Muscle of arm (tissue), 12 donors: ENCODE results near the gene MAN2A2. TPM values are rescaled to one million over a fixed set of nuclear protein-coding genes. Genes with fewer than 3 reads are reported as not detected.
A peak's percentile ranks its signal among the peaks of the same experiment; 100 is the strongest.
"Not testable (repeated sequence)": the region's sequence is repeated elsewhere in the genome, so short reads cannot be mapped to it uniquely, and the experiment has no call there.

Experiments used
- DNase-seq: peaks from one replicate; pipeline ENCODE4 v3.0.0-alpha.2; 2013
- polyA plus RNA-seq, 12 donors: library from polyadenylated mRNA; unstranded; fragments of 120-200 nt; gene quantifications; one replicate each; pipeline ENCODE4 v1.2.1, GENCODE V29; 2013; ENCODE audit not compliant: insufficient read length in 12 of 12

MAN2A2 gene
- polyA plus RNA-seq, 12 donors = 25.4 to 66.1 (median 35.7) TPM; not detected in 1

DNA sequence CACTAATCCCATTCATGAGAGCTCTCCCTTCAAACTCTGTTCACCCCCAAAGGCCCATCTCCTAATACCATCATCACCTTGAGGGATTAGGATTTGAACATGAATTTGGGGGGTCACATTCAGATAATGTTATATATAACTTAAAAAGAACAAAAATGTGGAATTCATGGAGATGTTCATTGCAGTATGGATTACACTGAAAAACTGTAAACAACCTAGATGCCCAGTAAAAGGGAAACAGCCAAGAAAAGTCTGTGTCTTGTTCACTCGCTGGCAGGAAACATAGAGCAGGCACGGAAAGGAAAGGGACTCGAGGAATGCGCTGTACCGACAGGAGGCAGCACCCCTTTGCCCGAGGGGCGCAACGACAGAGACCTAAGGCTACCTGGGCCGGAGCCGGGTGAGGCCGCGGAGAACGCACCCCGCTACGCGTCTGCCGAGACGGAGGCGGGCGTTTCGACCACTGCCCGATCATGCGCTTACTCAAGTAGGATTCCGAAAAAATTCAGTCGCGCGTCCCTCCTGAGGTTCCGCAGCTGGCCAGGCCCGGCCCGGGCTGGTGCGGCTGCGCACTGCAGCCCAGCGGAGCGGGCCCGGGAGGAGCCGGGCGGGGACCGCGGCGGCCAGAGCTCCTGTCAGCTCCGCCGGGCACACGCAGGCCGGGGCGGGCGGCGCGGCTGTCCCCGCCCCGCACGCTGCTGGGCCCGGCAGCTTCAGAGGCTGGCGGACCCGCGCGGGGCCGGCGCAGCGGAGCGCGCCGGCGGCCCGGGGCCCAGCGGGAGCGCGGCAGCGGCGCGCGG, 862 bp upstream of the MAN2A2 start:
- DNase-seq = peak; percentile 78

- no peak for DNase-seq
Observed at GRCh38 chr15:90903733-90904536, 833 bp downstream of the MAN2A2 start.

- no peak for DNase-seq
Observed at GRCh38 chr15:90904746-90905145, 1.6 kb downstream of the MAN2A2 start.

DNA sequence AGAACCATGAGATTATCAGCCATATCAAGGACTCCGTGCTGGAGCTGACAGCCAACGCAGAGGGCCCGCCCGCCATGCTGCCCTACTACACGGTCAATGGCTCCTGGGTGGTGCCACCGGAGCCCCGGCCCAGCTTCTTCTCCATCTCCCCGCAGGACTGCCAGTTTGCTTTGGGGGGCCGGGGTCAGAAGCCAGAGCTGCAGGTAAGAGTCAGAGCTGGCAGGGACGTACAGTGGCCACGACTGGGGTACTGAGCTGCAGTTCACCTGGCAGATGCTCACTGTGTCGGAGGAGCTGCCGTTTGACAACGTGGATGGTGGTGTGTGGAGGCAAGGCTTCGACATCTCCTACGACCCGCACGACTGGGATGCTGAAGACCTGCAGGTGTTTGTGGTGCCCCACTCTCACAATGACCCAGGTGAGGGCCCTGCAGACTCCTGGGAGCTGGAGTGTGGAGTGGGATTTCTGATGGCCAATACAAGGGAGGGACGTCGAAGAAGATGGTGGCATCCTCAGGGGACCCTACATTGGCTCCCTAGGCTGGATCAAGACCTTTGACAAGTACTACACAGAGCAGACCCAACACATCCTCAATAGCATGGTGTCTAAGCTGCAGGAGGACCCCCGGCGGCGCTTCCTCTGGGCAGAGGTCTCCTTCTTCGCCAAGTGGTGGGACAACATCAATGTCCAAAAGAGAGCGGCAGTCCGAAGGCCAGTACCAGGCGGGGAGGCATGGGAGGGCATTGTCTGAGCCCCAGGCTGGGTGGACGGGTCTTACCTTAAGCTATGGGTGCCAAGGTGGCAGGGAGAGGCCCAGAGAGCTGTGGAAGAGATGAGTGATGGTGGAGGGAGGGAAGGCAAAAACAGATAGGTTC, 2.4 kb downstream of the MAN2A2 start:
- DNase-seq = no peak

GRCh38 chr15:90906181-90906849, 3.2 kb downstream of the MAN2A2 start:
- no peak for DNase-seq

GRCh38 chr15:90907051-90907660, 4.1 kb downstream of the MAN2A2 start:
- DNase-seq = no peak

DNA sequence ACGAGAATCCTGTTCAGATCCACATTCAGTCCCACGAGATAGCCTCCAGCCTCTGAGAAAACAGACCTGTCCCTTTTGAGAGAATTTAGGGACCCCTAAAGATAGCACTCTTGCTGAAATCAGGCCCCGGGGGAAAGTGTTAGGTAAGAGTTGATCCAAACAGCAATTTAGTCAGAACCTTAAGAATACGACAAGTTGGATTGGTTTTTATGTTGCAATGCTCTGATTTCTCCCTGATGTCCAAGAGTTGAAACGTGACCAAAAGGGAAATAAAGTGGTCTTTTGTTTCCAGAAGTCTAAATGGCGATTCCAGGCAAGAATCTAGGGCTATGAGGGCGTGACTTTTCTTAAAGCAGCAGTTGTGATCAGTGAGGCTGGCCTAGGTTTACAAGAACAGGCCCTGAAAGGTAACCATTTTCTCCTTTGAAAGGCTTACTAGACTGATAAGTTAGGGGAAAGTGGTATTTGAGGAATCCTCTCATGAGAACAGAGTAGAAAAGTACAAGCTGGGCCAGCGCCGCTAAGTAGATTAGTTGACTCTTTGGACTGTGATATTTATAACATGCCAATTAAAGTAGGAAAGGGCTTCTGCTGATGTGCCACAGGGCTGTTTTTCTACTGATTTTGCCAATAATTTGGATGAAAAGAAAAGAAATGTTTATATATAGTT, 4.9 kb downstream of the MAN2A2 start:
- no peak for DNase-seq

- not testable (repeated sequence) for DNase-seq
Observed at GRCh38 chr15:90909449-90909848, 6.3 kb downstream of the MAN2A2 start.

DNA sequence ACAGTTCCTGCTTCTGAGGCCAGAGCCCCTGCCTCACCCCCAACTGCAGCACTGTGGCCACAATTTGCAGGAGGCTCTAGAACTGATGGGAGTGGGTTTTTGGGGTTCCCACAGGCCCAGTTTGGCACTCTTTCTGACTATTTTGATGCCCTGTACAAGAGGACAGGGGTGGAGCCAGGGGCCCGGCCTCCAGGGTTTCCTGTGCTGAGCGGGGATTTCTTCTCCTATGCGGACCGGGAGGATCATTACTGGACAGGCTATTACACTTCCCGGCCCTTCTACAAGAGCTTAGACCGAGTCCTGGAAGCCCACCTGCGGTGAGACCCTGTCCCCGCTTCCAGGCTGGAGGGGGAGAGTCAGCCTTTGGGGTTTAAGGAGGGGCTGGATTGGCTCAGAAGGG, 6.9 kb downstream of the MAN2A2 start:
- DNase-seq = no peak

DNA sequence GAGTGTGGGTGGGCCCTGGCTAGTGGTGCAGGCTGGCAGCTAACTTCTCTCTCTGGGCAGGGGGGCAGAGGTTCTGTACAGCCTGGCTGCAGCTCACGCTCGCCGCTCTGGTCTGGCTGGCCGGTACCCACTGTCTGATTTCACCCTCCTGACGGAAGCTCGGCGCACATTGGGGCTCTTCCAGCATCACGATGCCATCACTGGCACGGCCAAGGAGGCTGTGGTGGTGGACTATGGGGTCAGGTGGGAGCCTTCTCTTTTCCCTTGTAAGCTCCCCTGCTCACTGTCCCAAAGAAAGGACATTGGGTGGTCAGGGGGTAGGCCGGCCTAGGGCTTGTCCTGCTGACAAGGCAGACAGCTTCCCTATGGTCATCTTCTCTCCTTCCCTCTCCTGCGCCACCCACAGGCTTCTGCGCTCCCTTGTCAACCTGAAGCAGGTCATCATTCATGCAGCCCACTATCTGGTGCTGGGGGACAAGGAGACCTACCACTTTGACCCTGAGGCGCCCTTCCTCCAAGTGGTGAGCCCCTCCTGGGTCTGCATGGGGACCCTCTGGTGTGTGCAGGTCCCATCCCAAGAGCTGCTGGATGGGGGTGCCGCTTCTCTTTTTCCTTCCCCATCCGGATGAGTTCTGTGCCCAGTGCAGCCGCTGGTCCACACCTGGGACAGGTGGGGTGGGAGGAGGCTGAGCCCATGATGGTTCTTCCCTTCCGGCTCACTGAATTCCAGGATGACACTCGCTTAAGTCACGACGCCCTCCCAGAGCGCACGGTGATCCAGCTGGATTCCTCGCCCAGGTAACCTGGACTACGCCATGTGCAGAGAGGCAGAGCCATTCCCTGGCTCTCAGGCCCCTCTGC, 7.6 kb downstream of the MAN2A2 start:
- no peak for DNase-seq

GRCh38 chr15:90911302-90911623, 8.2 kb downstream of the MAN2A2 start:
- DNase-seq = no peak

- no peak for DNase-seq
Observed at GRCh38 chr15:90911906-90912769, 9.0 kb downstream of the MAN2A2 start.

GRCh38 chr15:90912770-90913075, 9.6 kb downstream of the MAN2A2 start:
- DNase-seq = no peak

DNA sequence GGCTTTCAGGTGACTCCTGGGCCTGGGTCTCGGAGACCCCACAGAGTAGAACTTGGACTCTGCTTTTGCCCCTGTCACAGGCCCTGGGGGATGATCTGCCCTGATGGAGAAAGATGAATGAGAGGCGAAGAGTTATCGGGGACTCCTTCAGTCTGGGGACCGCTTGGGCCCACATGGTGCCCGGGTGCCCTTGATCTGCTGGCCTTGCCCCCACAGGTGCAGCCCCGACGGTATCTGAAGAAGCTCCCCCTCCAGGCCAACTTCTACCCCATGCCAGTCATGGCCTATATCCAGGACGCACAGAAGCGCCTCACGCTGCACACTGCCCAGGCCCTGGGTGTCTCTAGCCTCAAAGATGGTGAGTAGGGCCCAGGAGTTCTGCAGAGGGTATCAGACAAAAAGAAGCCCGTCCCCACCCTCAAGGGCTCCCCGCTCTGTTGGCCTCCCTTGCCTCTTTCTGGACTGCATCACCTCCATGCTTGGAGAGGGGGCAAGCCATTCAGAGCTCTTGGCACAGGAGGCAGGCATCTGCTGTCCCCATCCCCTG, 10.4 kb downstream of the MAN2A2 start:
- no peak for DNase-seq

- no peak for DNase-seq
Observed at GRCh38 chr15:90914305-90915080, 11.4 kb downstream of the MAN2A2 start.

GRCh38 chr15:90915216-90915807, 12.2 kb downstream of the MAN2A2 start:
- no peak for DNase-seq

DNA sequence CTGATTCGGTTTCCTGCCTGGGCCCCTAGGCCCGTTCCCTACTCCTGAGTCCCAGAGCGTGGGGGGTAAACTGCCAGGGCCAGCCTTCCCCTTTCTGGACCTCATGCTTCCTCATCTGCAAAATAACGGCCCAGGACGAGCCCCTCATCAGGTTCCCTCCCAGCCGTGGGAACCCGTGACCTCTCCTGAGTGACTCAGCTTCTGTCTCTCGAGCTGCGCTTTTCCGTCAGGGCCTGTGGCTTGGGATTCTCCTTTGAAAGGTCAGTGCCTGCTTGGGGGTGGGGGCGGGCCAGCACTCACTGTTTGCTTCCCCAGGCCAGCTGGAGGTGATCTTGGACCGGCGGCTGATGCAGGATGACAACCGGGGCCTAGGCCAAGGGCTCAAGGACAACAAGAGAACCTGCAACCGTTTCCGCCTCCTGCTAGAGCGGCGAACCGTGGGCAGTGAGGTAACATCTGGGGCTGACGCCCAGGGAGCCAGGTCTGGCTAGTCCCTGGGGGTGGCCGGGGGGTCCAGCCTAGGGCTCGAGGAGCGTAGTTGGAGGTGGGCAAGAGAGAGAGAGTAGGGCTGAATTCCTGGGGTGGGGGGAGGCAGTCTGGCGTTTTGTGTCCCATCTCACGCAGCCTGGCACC, 12.8 kb downstream of the MAN2A2 start:
- no peak for DNase-seq
